Liver (tissue), 3 donors: ENCODE measurements around the gene CDCA3.

Source experiments
- EGR1 ChIP-seq, 2 donors: IDR thresholded peaks; 2 replicates each; pipeline ENCODE4 v1.6.1; 2016 to 2018; ENCODE audit warnings: antibody characterized with exemption in 2 of 2, low read depth in 2 of 2
- FOXA1 ChIP-seq: IDR thresholded peaks from 2 replicates; pipeline ENCODE4 v1.6.1; 2016; ENCODE audit warnings: antibody characterized with exemption
- GABPA ChIP-seq, 2 donors: IDR thresholded peaks in 1 of 2; conservative IDR thresholded peaks in 1 of 2; 2 replicates each; pipeline ENCODE4 v1.6.1; 2016; ENCODE audit warnings: antibody characterized with exemption in 2 of 2, mild to moderate bottlenecking in 1 of 2, moderate library complexity in 1 of 2
- MAX ChIP-seq: IDR thresholded peaks from 2 replicates; pipeline ENCODE4 v1.6.1; 2016; ENCODE audit warnings: antibody characterized with exemption
- RAD21 ChIP-seq, 2 donors: IDR thresholded peaks; 2 replicates each; pipeline ENCODE4 v1.6.1; 2016; ENCODE audit warnings: antibody characterized with exemption in 2 of 2, mild to moderate bottlenecking in 2 of 2
- REST ChIP-seq: IDR thresholded peaks from 2 replicates; pipeline ENCODE4 v1.6.1; 2016; ENCODE audit warnings: antibody characterized with exemption, mild to moderate bottlenecking
- SP1 ChIP-seq: IDR thresholded peaks from 2 replicates; pipeline ENCODE4 v1.6.1; 2018; ENCODE audit warnings: antibody characterized with exemption, mild to moderate bottlenecking
- TAF1 ChIP-seq: conservative IDR thresholded peaks from 2 replicates; pipeline ENCODE4 v1.6.1; 2016; ENCODE audit warnings: antibody characterized with exemption, mild to moderate bottlenecking
- ZBTB33 ChIP-seq: IDR thresholded peaks from 2 replicates; pipeline ENCODE4 v1.6.1; 2016; ENCODE audit warnings: antibody characterized with exemption
- TF ChIP-seq, protein P1 (sequence below): fragments of 150-350 bp; IDR thresholded peaks from 2 replicates; pipeline ENCODE4 v1.5.1; 2017; ENCODE audit warnings: improper control_type of control experiment, low read depth, low read length; ENCODE audit not compliant: missing input control
- donor health status: healthy.
- donor health status: healthy.

GRCh38 chr12:6824901-6825381 is 26.1 kb downstream of the CDCA3 start:
- TF ChIP-seq, protein P1, sequence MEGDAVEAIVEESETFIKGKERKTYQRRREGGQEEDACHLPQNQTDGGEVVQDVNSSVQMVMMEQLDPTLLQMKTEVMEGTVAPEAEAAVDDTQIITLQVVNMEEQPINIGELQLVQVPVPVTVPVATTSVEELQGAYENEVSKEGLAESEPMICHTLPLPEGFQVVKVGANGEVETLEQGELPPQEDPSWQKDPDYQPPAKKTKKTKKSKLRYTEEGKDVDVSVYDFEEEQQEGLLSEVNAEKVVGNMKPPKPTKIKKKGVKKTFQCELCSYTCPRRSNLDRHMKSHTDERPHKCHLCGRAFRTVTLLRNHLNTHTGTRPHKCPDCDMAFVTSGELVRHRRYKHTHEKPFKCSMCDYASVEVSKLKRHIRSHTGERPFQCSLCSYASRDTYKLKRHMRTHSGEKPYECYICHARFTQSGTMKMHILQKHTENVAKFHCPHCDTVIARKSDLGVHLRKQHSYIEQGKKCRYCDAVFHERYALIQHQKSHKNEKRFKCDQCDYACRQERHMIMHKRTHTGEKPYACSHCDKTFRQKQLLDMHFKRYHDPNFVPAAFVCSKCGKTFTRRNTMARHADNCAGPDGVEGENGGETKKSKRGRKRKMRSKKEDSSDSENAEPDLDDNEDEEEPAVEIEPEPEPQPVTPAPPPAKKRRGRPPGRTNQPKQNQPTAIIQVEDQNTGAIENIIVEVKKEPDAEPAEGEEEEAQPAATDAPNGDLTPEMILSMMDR, result no peak
- TF ChIP-seq GABPA (IDR thresholded peaks at IDR 0.05 in 1 of 2, conservative IDR thresholded peaks at IDR 0.05 in 1 of 2) (no peak), EGR1 (IDR thresholded peaks at IDR 0.05; ENCODE audit: low read depth in 2 of 2) (no peak), TAF1 (no peak), RAD21 (IDR thresholded peaks at IDR 0.05) (no peak), MAX (no peak), FOXA1 (no peak), SP1 (no peak), ZBTB33 (no peak), REST (no peak)
